Measurements from ENCODE around the gene CCDC149.

CCDC149 gene

GRCh38 chr4:24794916-24795665 is 117.8 kb downstream of the CCDC149 start, which contains the start of gene SOD3:
Gene SOD3 (plus strand): TSS chr4:24795573. CDS start chr4:24799522, 3,949 bp downstream.
- in situ Hi-C loops (cut with MboI; ENCODE audit: low pct_unique_long_range_greater_than_20kb, low sequenced_read_pairs): no loop called here
- DNase-seq: no peak

DNA sequence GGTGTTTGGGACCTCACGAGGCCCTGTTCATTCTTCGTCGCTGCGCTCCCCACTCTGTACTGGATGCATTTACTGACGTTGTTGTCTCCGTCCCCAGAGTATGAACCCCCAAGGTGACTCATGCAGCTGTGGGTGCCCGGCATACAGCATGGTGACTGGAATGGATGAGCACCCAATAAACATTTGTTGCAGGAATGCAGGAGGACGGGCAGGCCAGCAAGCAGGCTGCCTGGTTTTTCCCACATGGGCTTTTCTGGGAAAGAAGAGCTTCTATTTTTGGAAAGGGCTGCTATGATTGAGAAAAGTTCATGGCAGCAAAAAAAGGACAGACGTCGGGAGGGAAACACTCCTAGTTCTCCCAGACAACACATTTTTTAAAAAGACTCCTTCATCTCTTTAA is 118.4 kb downstream of the CCDC149 start:
- no peak for DNase-seq

DNA sequence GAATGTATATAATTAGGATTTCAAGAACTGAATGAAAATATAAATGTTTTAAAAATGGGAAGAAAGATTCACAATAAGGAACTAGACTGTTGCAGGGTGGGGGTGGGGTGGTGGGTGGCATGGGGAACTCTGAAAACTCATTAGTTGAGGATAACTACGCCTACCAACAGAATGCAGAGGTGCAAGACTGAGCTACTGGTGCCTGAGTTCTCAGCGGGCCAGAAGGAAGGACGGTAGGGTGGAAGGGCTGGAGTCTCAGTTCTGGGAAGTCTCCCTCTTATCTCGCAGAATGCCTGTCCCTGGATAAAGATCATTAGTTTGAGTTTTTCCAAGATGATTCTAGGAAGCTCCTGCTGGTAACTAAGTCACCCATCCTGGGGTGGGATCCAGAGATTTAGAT is 118.8 kb downstream of the CCDC149 start:
- no peak for DNase-seq
- in situ Hi-C loops (cut with MboI; ENCODE audit: low pct_unique_long_range_greater_than_20kb, low sequenced_read_pairs): no loop called here

More for the DNA sequence above, 118.4 kb downstream of the CCDC149 start:
- in situ Hi-C loops (cut with MboI; ENCODE audit: low pct_unique_long_range_greater_than_20kb, low sequenced_read_pairs): no loop called here

DNA sequence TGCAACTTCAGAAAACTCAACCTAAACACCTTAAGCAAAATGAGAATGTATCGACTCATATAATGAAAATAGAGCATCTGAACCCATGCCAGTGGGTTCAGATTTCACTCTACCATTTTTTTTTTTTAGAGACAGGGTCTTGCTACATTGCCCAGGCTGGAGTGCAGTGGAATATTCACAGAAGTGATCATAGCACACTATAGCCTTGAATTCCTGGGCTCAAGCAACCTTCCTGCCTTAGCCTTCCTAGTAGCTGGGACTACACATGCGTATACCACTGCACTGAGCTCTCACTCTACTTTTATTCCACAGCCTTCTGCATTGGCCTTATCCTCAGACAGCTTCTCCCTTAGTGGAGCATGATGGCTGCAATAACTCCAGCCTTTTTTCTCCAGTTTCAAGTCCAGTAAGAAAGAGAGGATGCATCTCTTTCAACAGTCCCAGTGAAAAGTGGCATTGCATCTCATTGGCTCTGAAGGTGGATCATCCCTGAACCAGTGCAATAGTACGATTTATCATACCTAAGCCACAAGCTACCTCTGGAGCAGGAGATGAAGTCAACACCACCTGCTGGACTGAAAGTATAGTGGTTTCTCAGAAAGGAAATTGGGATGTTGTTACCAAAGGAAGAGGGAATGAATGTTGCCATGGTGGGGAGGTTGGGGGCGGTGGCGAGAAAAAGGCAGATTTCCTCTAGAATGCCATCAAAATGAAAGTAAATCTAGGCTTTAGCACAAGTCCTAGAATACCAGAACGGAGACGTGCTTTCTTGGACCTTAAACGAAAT is 119.4 kb downstream of the CCDC149 start:
- in situ Hi-C loops (cut with MboI; ENCODE audit: low pct_unique_long_range_greater_than_20kb, low sequenced_read_pairs): no loop called here
- peak; percentile 50 for DNase-seq

- in situ Hi-C loops (cut with MboI; ENCODE audit: low pct_unique_long_range_greater_than_20kb, low sequenced_read_pairs): no loop called here
- no peak for DNase-seq
These were observed 120.3 kb downstream of the CCDC149 start for GRCh38 chr4:24792552-24792951.

GRCh38 chr4:24791043-24791442 is 121.8 kb downstream of the CCDC149 start:
- no peak for DNase-seq
- in situ Hi-C loops (cut with MboI; ENCODE audit: low pct_unique_long_range_greater_than_20kb, low sequenced_read_pairs): no loop called here

GRCh38 chr4:24783506-24783905 is 129.3 kb downstream of the CCDC149 start:
- in situ Hi-C loops (cut with MboI; ENCODE audit: low pct_unique_long_range_greater_than_20kb, low sequenced_read_pairs): no loop called here
- no peak for DNase-seq

DNA sequence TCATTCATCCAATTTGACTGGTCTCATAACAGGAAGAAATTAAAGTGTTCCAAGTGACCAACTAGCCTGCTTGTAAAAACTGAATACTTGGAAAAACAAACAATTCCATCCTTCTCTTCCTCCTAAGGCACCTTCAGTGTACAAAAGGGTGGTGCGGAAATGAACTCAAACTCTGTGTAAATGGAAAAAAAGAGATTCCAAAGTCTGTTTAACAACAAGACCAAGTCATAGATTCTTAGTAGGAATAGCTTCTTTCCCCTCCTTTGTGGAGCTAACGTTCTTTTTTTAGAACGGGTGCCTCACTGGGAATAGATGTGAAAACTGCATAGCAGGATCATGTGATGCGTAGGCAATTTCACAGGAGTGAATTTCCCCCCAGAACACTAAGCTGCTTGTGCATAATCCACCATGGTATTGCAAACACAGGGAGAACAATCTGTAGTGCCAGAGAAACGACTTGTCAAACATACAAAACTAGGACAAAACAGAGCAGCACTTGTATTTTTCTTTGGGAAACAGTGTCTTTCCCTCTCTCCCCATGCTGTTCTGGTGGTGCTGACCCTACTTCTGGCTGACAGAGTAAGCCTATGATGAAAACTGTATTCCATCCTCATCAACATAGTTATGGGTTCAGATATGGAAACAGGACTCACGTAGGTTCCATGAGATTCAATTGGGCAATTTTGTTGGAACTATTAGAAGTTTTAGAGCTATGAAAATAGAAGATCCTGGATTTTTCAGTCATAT is 130.7 kb downstream of the CCDC149 start:
- DNase-seq: no peak
- in situ Hi-C loops (cut with MboI; ENCODE audit: low pct_unique_long_range_greater_than_20kb, low sequenced_read_pairs): no loop called here

DNA sequence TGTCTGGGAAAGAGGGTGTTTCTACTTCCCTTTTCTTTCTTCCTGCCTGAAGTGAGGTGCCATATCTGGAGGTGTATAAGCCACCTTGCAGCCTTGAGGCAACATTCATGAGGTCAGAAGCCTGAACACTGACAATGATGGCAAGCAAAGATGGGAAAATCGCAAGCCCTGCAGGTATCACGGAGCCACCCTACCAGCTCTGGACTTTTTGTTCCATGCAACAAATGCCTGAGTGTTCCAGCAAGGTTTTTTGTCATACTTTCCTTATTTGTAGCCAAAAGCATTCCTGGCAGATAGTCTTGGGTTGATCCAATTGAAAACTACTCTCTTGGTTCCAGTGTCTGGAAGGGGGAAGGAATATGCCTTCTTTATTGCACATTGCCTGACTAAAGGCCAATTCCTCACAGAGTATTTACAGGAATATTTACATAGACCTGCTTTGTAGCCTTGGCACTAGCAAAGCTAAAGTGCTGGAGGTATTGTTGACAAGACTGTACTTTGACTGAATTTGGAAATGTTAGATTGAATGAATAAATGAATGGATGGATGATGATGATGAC is 131.8 kb downstream of the CCDC149 start:
- in situ Hi-C loops (cut with MboI; ENCODE audit: low pct_unique_long_range_greater_than_20kb, low sequenced_read_pairs): no loop called here
- DNase-seq: no peak

DNA sequence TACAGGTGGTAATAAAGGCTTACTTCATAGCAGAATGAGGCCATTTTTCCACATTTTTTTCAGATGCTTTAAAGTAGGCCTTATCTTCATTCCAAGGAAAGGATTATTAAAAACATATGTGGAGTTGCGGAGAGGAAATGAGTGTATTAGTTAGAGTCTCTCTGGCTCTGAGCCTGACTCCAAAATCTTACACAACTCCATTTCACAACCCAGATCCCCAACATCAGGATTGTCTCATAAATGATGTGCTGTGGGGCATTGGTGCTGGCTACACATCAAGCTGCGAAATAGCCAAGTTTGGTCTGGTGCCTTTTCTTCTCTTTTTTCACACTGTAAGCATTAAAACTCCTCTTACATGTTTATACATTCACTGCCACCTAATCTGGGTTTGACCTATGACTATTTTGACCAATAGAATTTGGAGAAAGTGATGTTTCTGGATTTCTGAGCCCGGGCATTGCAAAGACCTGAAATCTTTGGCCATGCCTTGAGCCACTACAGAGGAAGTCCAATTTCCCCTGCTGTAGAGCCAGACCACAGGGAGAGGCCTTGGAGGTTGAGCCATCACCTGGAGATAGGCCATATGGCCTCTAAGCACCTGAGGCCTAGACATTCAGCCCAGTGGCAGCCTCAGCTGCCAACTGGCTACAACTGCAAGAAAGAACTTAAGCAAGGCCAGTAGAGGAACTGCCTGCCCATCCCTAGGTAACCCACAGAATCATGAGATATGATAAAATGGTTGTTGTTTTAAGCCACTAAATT is 134.2 kb downstream of the CCDC149 start:
- no peak for DNase-seq
- in situ Hi-C loops (cut with MboI; ENCODE audit: low pct_unique_long_range_greater_than_20kb, low sequenced_read_pairs): no loop called here

- DNase-seq: no peak
- in situ Hi-C loops (cut with MboI; ENCODE audit: low pct_unique_long_range_greater_than_20kb, low sequenced_read_pairs): no loop called here
These were observed 135.0 kb downstream of the CCDC149 start for GRCh38 chr4:24777536-24778463.

DNA sequence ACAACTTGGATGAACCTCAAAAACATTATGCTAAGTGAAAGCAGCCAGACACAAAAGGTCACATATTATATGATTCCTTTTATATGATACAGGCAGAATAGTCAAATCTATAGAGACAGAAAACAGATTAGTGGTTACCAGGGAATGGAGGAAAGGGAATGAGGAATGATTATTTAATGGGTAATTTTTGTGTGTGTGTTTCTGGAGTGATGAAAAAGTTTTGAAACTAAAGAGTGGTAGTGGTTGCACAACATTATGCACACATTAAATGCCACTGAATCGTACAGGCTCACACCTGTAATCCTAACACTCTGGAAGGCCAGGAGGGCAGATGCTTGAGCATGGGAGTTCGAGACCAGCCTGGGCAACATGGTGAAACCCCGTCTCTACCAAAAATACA is 137.1 kb downstream of the CCDC149 start:
- no peak for DNase-seq
- in situ Hi-C loops (cut with MboI; ENCODE audit: low pct_unique_long_range_greater_than_20kb, low sequenced_read_pairs): no loop called here

DNA sequence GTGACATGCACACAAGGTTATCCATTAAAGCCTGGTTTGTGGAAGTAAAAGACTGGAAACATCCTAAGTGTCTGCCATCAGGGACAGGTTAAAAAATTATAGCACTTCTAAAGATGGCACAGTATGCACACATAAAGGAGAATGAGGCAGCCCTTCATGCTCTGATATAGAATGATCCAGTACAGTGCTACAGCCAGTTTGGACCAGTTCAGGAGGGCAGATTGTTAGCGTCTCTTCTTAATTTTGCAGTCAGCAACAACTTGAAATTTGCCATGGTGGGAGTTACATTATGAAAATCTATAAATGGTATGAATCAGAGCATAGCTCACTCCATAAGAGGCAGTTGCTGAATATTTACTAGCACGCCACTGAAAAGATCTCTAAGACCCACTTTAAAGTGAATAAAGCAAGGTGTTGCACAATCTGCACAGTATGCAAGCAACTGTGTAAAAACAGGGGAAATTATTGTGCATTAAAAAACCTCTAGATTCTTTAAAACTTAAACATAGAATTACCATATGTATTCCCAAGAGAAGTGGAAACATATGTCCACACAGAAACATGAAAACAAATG is 137.7 kb downstream of the CCDC149 start:
- no peak for DNase-seq
- in situ Hi-C loops (cut with MboI; ENCODE audit: low pct_unique_long_range_greater_than_20kb, low sequenced_read_pairs): no loop called here

DNA sequence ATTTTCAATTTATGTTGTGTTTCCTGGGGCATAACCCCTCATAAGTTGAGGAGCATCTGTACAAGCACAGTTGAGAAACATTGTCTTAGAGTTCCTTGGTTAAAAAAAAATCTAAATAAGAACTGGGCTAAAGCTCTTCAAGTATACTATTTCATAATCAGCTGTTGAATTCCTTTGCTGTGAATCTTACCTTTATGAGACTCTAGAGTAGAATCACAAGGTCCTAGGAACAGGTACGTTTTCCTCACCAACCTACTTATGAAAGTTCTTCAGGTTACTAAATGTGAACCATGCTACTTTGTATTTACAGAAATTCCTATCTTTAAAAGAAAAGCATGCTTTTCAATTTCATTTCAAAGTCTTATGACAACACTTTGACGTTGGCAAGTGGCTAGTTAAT is 138.4 kb downstream of the CCDC149 start:
- DNase-seq: no peak
- in situ Hi-C loops (cut with MboI; ENCODE audit: low pct_unique_long_range_greater_than_20kb, low sequenced_read_pairs): no loop called here

GRCh38 chr4:24772952-24773351 is 139.9 kb downstream of the CCDC149 start:
- no peak for DNase-seq
- in situ Hi-C loops (cut with MboI; ENCODE audit: low pct_unique_long_range_greater_than_20kb, low sequenced_read_pairs): no loop called here

- DNase-seq: no peak
- in situ Hi-C loops (cut with MboI; ENCODE audit: low pct_unique_long_range_greater_than_20kb, low sequenced_read_pairs): no loop called here
These were observed 140.7 kb downstream of the CCDC149 start for GRCh38 chr4:24772061-24772705.

- no peak for DNase-seq
- in situ Hi-C loops (cut with MboI; ENCODE audit: low pct_unique_long_range_greater_than_20kb, low sequenced_read_pairs): no loop called here
These were observed 141.6 kb downstream of the CCDC149 start for GRCh38 chr4:24771241-24771640.

Measured in KBM-7 (cell line).